ENCODE measurements around the gene PERM1. TPM values are rescaled to one million over a fixed set of nuclear protein-coding genes. Genes with fewer than 3 reads are reported as not detected.

PERM1 gene
- total and polyA plus RNA-seq, 4 donors = under 0.01 to 0.06 TPM; not detected in 2

- H3K4me1 ChIP-seq (ENCODE audit: control insufficient read depth in 4 of 4, insufficient read depth in 4 of 4, low read length in 3 of 4) = peaks cover 5 to 31% (median 13%) of the 10 kb centered on the region in 4 donors
- no peak for DNase-seq (ENCODE audit: low spot score)
Measured at GRCh38 chr1:928825-929661, 52.9 kb downstream of the PERM1 start.

GRCh38 chr1:927748-928147 is 54.1 kb downstream of the PERM1 start:
- peaks cover 0 to 3% (median 1%) of the 10 kb centered on the region in 4 donors for H3K27me3 ChIP-seq (ENCODE audit: control insufficient read depth in 4 of 4, insufficient read depth in 4 of 4, low read length in 3 of 4)
- 47% methylated on average over 10 of the region's 10 CpGs for WGBS
- DNase-seq (ENCODE audit: low spot score) = no peak

More at GRCh38 chr1:928825-929661, 52.9 kb downstream of the PERM1 start:
- Histone ChIP-seq H3K9ac (ENCODE audit: low read depth in 1 of 2, low read length in 2 of 2) (no peak overlapping the region), H3K9me3 (ENCODE audit: control insufficient read depth in 4 of 4, low read length in 3 of 4) (no peaks in the 10 kb centered on the region), H3K36me3 (ENCODE audit: control insufficient read depth in 4 of 4, insufficient read depth in 3 of 4, low read depth in 1 of 4, low read length in 3 of 4) (no peaks in the 10 kb centered on the region), H3K27ac (ENCODE audit: low read depth in 1 of 2, low read length in 2 of 2) (no peak overlapping the region), H3K4me3 (ENCODE audit: low read depth in 1 of 3, low read length in 3 of 3) (no peak overlapping the region), H3K27me3 (ENCODE audit: control insufficient read depth in 4 of 4, insufficient read depth in 4 of 4, low read length in 3 of 4) (peaks cover 0 to 3% (median 1%) of the 10 kb centered on the region in 4 donors)
- WGBS = 73% methylated on average over 40 of the region's 40 CpGs
- no peak for TF ChIP-seq JUND (IDR thresholded peaks at IDR 0.05)
- TF ChIP-seq RAD21 (IDR thresholded peaks at IDR 0.05) = no peak

GRCh38 chr1:927234-927633 is 54.7 kb downstream of the PERM1 start:
- Histone ChIP-seq H3K4me3 (ENCODE audit: low read depth in 1 of 3, low read length in 3 of 3) (no peak overlapping the region), H3K4me1 (ENCODE audit: control insufficient read depth in 4 of 4, insufficient read depth in 4 of 4, low read length in 3 of 4) (peaks cover 8 to 37% (median 20%) of the 10 kb centered on the region in 4 donors), H3K27ac (ENCODE audit: low read depth in 1 of 2, low read length in 2 of 2) (no peak overlapping the region), H3K36me3 (ENCODE audit: control insufficient read depth in 4 of 4, insufficient read depth in 3 of 4, low read depth in 1 of 4, low read length in 3 of 4) (no peaks in the 10 kb centered on the region), H3K27me3 (ENCODE audit: control insufficient read depth in 4 of 4, insufficient read depth in 4 of 4, low read length in 3 of 4) (peaks cover 0 to 3% (median 3%) of the 10 kb centered on the region in 4 donors), H3K9ac (ENCODE audit: low read depth in 1 of 2, low read length in 2 of 2) (no peak overlapping the region), H3K9me3 (ENCODE audit: control insufficient read depth in 4 of 4, low read length in 3 of 4) (no peaks in the 10 kb centered on the region)
- WGBS = 62% methylated on average over 9 of the region's 9 CpGs
- DNase-seq (ENCODE audit: low spot score) = no peak
- TF ChIP-seq REST (IDR thresholded peaks at IDR 0.05) (no peak), JUND (IDR thresholded peaks at IDR 0.05) (no peak), NR2F2 (IDR thresholded peaks at IDR 0.05) (no peak), EGR1 (IDR thresholded peaks at IDR 0.05; ENCODE audit: low read depth in 2 of 2) (no peak), GABPA (IDR thresholded peaks at IDR 0.05 in 1 of 2, conservative IDR thresholded peaks at IDR 0.05 in 1 of 2) (no peak), RAD21 (IDR thresholded peaks at IDR 0.05) (no peak), YY1 (IDR thresholded peaks at IDR 0.05) (no peak), CTCF (IDR thresholded peaks at IDR 0.05; ENCODE audit: low read depth, low read length, missing input control) (no peak), RXRA (IDR thresholded peaks at IDR 0.05) (no peak), ATF3 (IDR thresholded peaks at IDR 0.05) (no peak), FOXA1 (IDR thresholded peaks at IDR 0.05) (no peak), FOXA2 (IDR thresholded peaks at IDR 0.05) (no peak), SP1 (IDR thresholded peaks at IDR 0.05) (no peak), TAF1 (conservative IDR thresholded peaks at IDR 0.05) (no peak), ZBTB33 (IDR thresholded peaks at IDR 0.05) (no peak)

More at GRCh38 chr1:927748-928147, 54.1 kb downstream of the PERM1 start:
- Histone ChIP-seq H3K4me3 (ENCODE audit: low read depth in 1 of 3, low read length in 3 of 3) (no peak overlapping the region), H3K27ac (ENCODE audit: low read depth in 1 of 2, low read length in 2 of 2) (no peak overlapping the region), H3K9ac (ENCODE audit: low read depth in 1 of 2, low read length in 2 of 2) (no peak overlapping the region), H3K4me1 (ENCODE audit: control insufficient read depth in 4 of 4, insufficient read depth in 4 of 4, low read length in 3 of 4) (peaks cover 8 to 37% (median 20%) of the 10 kb centered on the region in 4 donors), H3K9me3 (ENCODE audit: control insufficient read depth in 4 of 4, low read length in 3 of 4) (no peaks in the 10 kb centered on the region), H3K36me3 (ENCODE audit: control insufficient read depth in 4 of 4, insufficient read depth in 3 of 4, low read depth in 1 of 4, low read length in 3 of 4) (no peaks in the 10 kb centered on the region)
- no peak for TF ChIP-seq HNF4G (IDR thresholded peaks at IDR 0.05)
- no peak for TF ChIP-seq RAD21 (IDR thresholded peaks at IDR 0.05)
- no peak for TF ChIP-seq HNF4A (conservative IDR thresholded peaks at IDR 0.05)

Measured in liver (tissue), 9 donors.